GM21737 (cell line): ENCODE results near the gene CBL.
"Not testable (repeated sequence)": the region's sequence is repeated elsewhere in the genome, so short reads cannot be mapped to it uniquely, and the experiment has no call there.

Experiments
- ATAC-seq: cut with Tn5 transposase; IDR thresholded peaks from one replicate; pipeline ENCODE4 v1.9.1; 2021; ENCODE audit warnings: mild to moderate bottlenecking, moderate library complexity; ENCODE audit not compliant: unreplicated experiment

CBL gene

GRCh38 chr11:119205574-119206510 is at the start of gene CBL:
Gene CBL, plus strand, starts transcription at chr11:119206339. Its CDS starts 79 bp downstream, at chr11:119206418.
- ATAC-seq, result peak; percentile 77

- ATAC-seq, result no peak
Observed at GRCh38 chr11:119156496-119156895, 49.6 kb upstream of the CBL start.

- no peak for ATAC-seq
Observed at GRCh38 chr11:119157063-119157462, 49.1 kb upstream of the CBL start.

- no peak for ATAC-seq
Observed at GRCh38 chr11:119158467-119158866, 47.7 kb upstream of the CBL start.

GRCh38 chr11:119160151-119160550 is 46.0 kb upstream of the CBL start:
- no peak for ATAC-seq

GRCh38 chr11:119161871-119162270 is 44.3 kb upstream of the CBL start:
- ATAC-seq, result no peak

- ATAC-seq, result no peak
Observed at GRCh38 chr11:119166368-119167076, 39.6 kb upstream of the CBL start.

GRCh38 chr11:119167077-119167458 is 39.1 kb upstream of the CBL start:
- ATAC-seq, result not testable (repeated sequence)

GRCh38 chr11:119167933-119168332 is 38.2 kb upstream of the CBL start:
- ATAC-seq, result no peak

GRCh38 chr11:119168471-119169281 is 37.5 kb upstream of the CBL start, which contains the start of gene NLRX1:
Gene NLRX1, plus strand, starts transcription at chr11:119168725. Its CDS starts 2,679 bp downstream, at chr11:119171404.
- ATAC-seq, result peak; percentile 87

GRCh38 chr11:119169282-119169719 is 36.8 kb upstream of the CBL start:
- ATAC-seq, result peak; percentile 24

GRCh38 chr11:119172513-119172912 is 33.6 kb upstream of the CBL start:
- ATAC-seq, result no peak

- no peak for ATAC-seq
Observed at GRCh38 chr11:119173453-119173852, 32.7 kb upstream of the CBL start.

GRCh38 chr11:119175493-119176077 is 30.6 kb upstream of the CBL start:
- no peak for ATAC-seq

GRCh38 chr11:119178166-119178680 is 27.9 kb upstream of the CBL start:
- ATAC-seq, result no peak

GRCh38 chr11:119179342-119179741 is 26.8 kb upstream of the CBL start:
- no peak for ATAC-seq

- ATAC-seq, result no peak
Observed at GRCh38 chr11:119179983-119180382, 26.2 kb upstream of the CBL start.

- ATAC-seq, result no peak
Observed at GRCh38 chr11:119180729-119181676, 25.1 kb upstream of the CBL start.
